ENCODE results near the gene GPR45.

DNA sequence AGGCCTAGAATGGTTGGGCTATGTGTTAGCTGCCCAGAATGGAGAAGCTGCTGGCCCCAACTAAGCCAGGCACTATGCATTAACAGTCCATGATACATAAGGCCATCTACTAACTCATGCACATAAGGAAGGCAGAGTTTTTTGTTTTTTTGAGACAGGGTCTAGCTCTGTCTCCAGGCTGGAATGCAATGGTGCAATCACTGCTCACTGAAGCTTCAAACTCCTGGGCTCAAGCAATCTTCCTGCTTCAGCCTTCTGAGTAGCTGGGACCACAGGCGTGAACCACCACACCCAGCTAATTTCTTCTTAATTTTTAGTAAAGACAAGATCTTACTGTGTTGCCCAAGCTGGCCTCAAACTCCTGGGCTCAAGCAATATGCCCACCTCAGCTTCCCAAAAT lies 37.6 kb downstream of the GPR45 start:
- TF ChIP-seq EZH2phosphoT487 (IDR thresholded peaks at IDR 0.05; ENCODE audit: low read length): no peak
- TF ChIP-seq, protein P1, sequence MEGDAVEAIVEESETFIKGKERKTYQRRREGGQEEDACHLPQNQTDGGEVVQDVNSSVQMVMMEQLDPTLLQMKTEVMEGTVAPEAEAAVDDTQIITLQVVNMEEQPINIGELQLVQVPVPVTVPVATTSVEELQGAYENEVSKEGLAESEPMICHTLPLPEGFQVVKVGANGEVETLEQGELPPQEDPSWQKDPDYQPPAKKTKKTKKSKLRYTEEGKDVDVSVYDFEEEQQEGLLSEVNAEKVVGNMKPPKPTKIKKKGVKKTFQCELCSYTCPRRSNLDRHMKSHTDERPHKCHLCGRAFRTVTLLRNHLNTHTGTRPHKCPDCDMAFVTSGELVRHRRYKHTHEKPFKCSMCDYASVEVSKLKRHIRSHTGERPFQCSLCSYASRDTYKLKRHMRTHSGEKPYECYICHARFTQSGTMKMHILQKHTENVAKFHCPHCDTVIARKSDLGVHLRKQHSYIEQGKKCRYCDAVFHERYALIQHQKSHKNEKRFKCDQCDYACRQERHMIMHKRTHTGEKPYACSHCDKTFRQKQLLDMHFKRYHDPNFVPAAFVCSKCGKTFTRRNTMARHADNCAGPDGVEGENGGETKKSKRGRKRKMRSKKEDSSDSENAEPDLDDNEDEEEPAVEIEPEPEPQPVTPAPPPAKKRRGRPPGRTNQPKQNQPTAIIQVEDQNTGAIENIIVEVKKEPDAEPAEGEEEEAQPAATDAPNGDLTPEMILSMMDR (IDR thresholded peaks at IDR 0.05; ENCODE audit: low read length): no peak
- TF ChIP-seq EZH2 (optimal IDR thresholded peaks at IDR 0.05; ENCODE audit: low read depth, low read length): no peak
